Psoas muscle (tissue), 8 donors: ENCODE measurements around the gene CNTNAP2. TPM values are rescaled to one million over a fixed set of nuclear protein-coding genes. Genes with fewer than 3 reads are reported as not detected.

Experiments used
- ATAC-seq, 4 donors: fragments of 200-7000 bp; cut with Tn5 transposase; one replicate each; pipeline ENCODE4 v1.9.1; 2020; ENCODE audit warnings: moderate library complexity in 3 of 4, mild to moderate bottlenecking in 2 of 4
- DNase-seq, 2 donors: peaks; one replicate each; pipeline ENCODE4 v3.0.0-alpha.2; 2020
- H3K27ac ChIP-seq: fragments of 200-600 bp; one replicate; pipeline ENCODE4 v1.8.0; 2022
- H3K27me3 ChIP-seq, 3 donors: fragments of 200-600 bp in 1 of 3; one replicate each; pipeline versions ENCODE4 v1.6.1 to v1.8.0; 2013 to 2022; ENCODE audit warnings: low read length in 2 of 3, mild to moderate bottlenecking in 2 of 3, moderate library complexity in 1 of 3; ENCODE audit not compliant: insufficient read depth in 3 of 3
- H3K36me3 ChIP-seq, 2 donors: fragments of 200-600 bp in 1 of 2; one replicate each; pipeline versions ENCODE4 v1.6.1 to v1.8.0; 2013 to 2022; ENCODE audit warnings: low read depth in 1 of 2, mild to moderate bottlenecking in 1 of 2, moderate library complexity in 1 of 2; ENCODE audit not compliant: insufficient read depth in 1 of 2
- H3K4me1 ChIP-seq: fragments of 200-600 bp; one replicate; pipeline ENCODE4 v1.8.0; 2022
- H3K4me3 ChIP-seq: fragments of 200-600 bp; one replicate; pipeline ENCODE4 v1.8.0; 2022; ENCODE audit warnings: mild to moderate bottlenecking
- H3K9me3 ChIP-seq: fragments of 200-600 bp; one replicate; pipeline ENCODE4 v1.8.0; 2022
- WGBS, 3 donors: extraction: QIAGEN DNeasy Blood & Tissue Kit; methylation state at CpG; one replicate each; pipeline versions ENCODE4 v1.1.6 to v1.1.7; 2013; 5-methylcytosine and 5-hydroxymethylcytosine counted together
- intact Hi-C, 2 donors: fragments of 100-400 bp; cut with DNase I; formaldehyde crosslinking; loops; one replicate each; pipeline versions ENCODE4 v1.11.0 to v1.14.2; 2022
- polyA plus RNA-seq, 3 donors: library from polyadenylated mRNA; stranded (reverse); fragments of 200-250 nt; gene quantifications; one replicate each; pipeline ENCODE4 v1.2.3, GENCODE V29; 2013
- total RNA-seq, 4 donors: library from RNA; stranded (reverse); fragmentation: NEBNext Ultra II Directional in 2 of 4; extraction: Animal tissue kit (Norgen Biotek cat#: 25700) in 2 of 4; gene quantifications; one replicate each; pipeline versions ENCODE4 v1.2.1 to v1.2.4, GENCODE V29; 2021 to 2023
- TF ChIP-seq, protein P1 (sequence below): fragments of 200-600 bp; IDR thresholded peaks from one replicate; pipeline ENCODE4 v1.8.0; 2022; ENCODE audit warnings: antibody characterized with exemption
- donor health status: healthy with polysubstance abuse.
- donor health status: DM: no; HTN: no; CAD: no; lungs with moderate emphysema.
- donor health status: Bipolar disorder and iron deficiency.
- donor health status: healthy.
- donor health status: DM: yes; HTN: yes; CAD: no.
- donor health status: DM: no; HTN: no; CAD: no.
- donor health status: DM: no; HTN: no; CAD: no.
- donor health status: DM: yes; HTN: yes; CAD: no.

The CNTNAP2 gene
- total and polyA plus RNA-seq, 7 donors = 0.01 to 0.13 TPM; not detected in 5

DNA sequence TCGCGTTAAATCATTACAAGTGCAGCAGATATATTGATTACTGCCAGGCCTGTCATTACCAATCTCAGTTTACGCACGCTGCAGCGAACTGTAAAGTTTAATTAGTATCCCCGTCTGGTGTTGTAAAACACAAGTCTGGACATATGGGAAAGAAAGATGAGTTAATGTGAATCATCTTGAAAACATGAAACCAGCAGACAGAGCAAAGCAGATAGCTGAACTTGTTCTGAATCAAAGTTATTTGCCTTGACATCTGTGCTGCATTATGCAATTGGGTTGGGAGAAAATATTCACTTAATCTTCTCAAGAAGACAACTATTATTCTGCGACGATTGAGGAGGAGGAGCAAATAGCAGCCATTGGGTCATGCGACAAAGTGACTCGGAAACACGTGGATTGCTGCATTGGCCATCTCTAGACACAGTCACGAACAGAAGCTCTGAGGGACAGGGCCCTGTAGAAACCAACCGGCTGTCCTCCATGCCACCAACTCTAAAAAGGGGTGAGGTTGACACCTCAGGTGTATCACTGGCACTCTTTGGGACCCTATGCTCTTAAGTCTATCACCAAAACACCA, 2317.7 kb downstream of the CNTNAP2 start:
- no peaks in the 10 kb centered on the region for H3K27me3 ChIP-seq
- 66 to 74% (median 69%) methylated on average over 13 of the region's 13 CpGs for WGBS, 3 donors
- H3K9me3 ChIP-seq = no peaks in the 10 kb centered on the region
- TF ChIP-seq, protein P1, sequence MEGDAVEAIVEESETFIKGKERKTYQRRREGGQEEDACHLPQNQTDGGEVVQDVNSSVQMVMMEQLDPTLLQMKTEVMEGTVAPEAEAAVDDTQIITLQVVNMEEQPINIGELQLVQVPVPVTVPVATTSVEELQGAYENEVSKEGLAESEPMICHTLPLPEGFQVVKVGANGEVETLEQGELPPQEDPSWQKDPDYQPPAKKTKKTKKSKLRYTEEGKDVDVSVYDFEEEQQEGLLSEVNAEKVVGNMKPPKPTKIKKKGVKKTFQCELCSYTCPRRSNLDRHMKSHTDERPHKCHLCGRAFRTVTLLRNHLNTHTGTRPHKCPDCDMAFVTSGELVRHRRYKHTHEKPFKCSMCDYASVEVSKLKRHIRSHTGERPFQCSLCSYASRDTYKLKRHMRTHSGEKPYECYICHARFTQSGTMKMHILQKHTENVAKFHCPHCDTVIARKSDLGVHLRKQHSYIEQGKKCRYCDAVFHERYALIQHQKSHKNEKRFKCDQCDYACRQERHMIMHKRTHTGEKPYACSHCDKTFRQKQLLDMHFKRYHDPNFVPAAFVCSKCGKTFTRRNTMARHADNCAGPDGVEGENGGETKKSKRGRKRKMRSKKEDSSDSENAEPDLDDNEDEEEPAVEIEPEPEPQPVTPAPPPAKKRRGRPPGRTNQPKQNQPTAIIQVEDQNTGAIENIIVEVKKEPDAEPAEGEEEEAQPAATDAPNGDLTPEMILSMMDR = no peak
- H3K4me3 ChIP-seq = no peak overlapping the region
- DNase-seq = no peak
- no peak overlapping the region for H3K27ac ChIP-seq
- intact Hi-C loops = no loop called here
- H3K4me1 ChIP-seq = no peaks in the 10 kb centered on the region
- no peak for ATAC-seq
- H3K36me3 ChIP-seq = no peaks in the 10 kb centered on the region

DNA sequence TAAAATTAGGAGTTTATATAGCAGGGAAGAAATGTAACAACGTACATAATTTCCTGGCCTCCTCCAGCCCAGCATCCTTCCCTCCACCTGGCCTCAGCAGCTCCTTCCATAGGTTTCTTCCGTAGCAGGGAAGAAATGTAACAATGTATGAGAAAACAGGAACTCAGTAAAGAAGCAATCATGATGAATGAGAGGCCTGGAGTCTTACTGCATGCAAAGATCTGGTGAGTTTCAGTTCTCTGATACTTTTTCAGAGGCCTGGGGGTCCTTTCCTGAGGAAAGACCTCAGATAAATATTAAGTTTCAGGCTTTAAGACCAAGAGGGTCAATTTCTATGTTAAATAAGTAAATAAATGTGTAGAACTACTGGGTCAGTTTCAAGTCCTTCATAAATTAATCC, 2318.3 kb downstream of the CNTNAP2 start:
- Histone ChIP-seq H3K36me3 (no peaks in the 10 kb centered on the region), H3K27me3 (no peaks in the 10 kb centered on the region), H3K27ac (no peak overlapping the region), H3K9me3 (no peaks in the 10 kb centered on the region), H3K4me1 (no peaks in the 10 kb centered on the region), H3K4me3 (no peak overlapping the region)
- intact Hi-C loops = no loop called here
- WGBS, 3 donors = 55 to 67% (median 55%) methylated on average over 2 of the region's 2 CpGs
- ATAC-seq = no peak
- DNase-seq = no peak
- TF ChIP-seq, protein P1 = no peak

DNA sequence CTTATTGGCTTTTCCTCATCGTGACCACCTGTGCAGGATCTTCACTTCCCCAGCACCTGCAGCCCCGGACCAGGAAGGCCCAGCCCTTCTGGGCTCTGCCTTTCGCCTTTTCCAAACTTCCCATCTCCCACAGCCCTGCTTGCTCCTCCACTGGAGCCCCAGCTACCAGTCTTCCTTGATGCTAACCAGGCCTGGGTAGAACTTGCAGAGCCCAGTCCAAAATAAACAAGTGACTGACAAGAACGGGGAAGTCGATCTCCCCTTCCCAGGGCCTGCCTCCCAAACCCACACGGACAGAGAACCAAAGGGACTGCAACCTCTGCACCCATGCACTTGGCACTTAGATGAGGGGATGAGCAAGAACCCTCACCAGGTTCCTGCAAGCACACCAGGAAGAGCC, 2319.1 kb downstream of the CNTNAP2 start:
- Histone ChIP-seq H3K4me1 (no peaks in the 10 kb centered on the region), H3K9me3 (no peaks in the 10 kb centered on the region), H3K4me3 (no peak overlapping the region), H3K36me3 (no peaks in the 10 kb centered on the region), H3K27me3 (no peaks in the 10 kb centered on the region), H3K27ac (no peak overlapping the region)
- TF ChIP-seq, protein P1 = no peak
- 51 to 66% (median 58%) methylated on average over 6 of the region's 6 CpGs for WGBS, 3 donors
- no peak for ATAC-seq
- DNase-seq = no peak
- intact Hi-C loops = no loop called here

DNA sequence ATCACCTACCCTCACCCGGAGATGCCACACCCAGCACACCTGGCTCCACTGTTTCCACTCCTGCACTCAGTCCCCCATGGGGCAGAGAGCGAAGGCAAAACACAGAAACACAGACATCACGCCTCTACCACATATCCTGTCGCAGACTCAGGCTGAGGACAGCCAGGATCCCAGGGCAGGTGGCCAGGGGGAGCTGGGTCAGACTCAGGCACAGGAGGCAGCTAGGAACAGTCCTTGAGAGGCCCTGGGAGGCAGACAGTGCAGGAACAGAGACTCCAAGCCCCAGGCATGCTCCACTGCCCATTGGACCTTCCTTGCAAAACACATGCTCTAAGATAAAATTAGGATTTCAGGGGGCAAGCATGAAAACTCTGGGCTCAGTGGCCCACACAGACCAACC, 2319.5 kb downstream of the CNTNAP2 start:
- ATAC-seq = no peak
- intact Hi-C loops = no loop called here
- Histone ChIP-seq H3K4me1 (no peaks in the 10 kb centered on the region), H3K27ac (no peak overlapping the region), H3K27me3 (no peaks in the 10 kb centered on the region), H3K9me3 (no peaks in the 10 kb centered on the region), H3K4me3 (no peak overlapping the region), H3K36me3 (no peaks in the 10 kb centered on the region)
- 77 to 86% (median 78%) methylated on average over 4 of the region's 4 CpGs for WGBS, 3 donors
- TF ChIP-seq, protein P1 = no peak
- DNase-seq = no peak

DNA sequence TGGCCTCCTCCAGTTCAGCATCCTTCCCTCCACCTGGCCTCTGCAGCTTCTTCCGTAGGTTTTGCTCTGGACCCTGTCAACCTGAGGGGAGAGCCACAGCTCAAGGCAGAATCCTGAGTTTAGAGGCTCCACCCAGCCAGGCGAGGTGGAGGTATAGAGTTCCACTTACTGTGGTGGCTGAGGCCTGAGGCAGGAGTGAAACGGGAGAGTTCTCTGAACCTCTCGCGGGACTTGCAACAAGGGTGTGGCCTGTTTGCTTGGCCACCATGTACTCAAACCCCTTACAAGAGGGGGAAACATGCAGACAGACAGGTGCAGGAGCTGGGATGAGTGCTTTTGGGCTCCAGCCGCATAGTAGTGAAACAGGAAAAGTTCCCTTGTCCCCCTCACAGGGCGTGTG, 2320.0 kb downstream of the CNTNAP2 start:
- Histone ChIP-seq H3K4me1 (no peaks in the 10 kb centered on the region), H3K4me3 (no peak overlapping the region), H3K27ac (no peak overlapping the region), H3K36me3 (no peaks in the 10 kb centered on the region), H3K27me3 (no peaks in the 10 kb centered on the region), H3K9me3 (no peaks in the 10 kb centered on the region)
- no peak for DNase-seq
- 54 to 63% (median 57%) methylated on average over 7 of the region's 7 CpGs for WGBS, 3 donors
- no peak for ATAC-seq
- TF ChIP-seq, protein P1 = no peak
- intact Hi-C loops = no loop called here
